Measurements from ENCODE around the gene FAM163B.

FAM163B gene

DNA sequence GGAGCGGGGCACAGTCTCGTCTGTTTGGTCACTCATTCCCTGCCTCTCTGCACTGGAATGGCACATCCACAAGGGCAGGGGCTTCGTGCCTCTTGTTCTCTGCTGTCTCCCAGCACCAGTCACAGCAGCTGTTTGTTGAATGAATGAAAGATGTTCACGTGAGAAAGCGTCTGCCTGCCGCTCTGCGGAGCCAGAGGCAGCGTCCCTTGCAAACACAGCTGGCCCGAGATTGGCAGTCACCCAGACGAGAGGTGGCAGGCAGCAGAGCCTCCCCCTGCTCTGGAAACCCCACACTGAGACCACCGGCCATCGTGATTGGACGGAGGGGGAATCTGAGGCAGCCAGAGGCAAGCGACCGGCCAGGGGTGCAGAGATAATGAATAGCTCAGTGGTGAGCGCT lies 6.0 kb upstream of the FAM163B start:
- DNase-seq, result peak; percentile 65

DNA sequence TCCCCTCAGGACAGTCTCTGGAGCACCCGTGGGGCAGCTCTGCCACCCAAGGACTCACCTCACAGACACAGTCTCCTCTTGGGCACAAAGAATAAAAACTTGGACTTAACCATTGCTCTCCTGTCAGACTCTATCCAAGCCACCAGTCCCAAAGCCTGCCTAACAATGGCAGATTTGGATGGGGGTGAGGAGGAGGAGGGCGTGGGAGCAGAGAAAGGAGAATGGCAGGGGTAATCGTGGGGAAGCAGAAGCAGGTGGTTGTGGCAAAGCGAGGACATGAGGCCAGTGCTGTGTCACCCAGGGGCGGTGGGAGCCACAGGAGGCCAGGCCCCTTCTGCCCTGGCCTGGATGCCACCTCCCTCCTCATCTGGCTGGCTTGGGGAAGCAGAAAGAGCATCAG lies 5.5 kb upstream of the FAM163B start:
- no peak for DNase-seq

DNA sequence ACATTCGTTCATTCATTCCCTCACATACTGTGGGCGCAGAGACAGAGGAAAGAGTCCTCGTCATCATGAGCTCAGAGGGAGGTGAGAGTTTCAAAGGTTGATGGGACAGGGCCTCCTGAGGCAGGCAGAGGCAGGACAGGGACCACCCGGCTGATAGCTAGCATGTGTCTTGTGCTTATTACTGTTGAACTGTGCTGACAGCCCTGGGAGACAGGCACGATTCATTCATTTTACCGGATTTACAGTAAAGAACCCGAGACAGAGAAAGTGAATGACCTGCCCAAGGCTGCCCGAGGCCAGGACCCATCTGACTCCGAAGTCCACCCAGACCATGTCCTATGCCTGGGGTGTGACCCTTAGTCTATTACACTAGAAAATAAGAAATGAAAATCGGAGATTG lies 4.9 kb upstream of the FAM163B start:
- no peak for DNase-seq

DNA sequence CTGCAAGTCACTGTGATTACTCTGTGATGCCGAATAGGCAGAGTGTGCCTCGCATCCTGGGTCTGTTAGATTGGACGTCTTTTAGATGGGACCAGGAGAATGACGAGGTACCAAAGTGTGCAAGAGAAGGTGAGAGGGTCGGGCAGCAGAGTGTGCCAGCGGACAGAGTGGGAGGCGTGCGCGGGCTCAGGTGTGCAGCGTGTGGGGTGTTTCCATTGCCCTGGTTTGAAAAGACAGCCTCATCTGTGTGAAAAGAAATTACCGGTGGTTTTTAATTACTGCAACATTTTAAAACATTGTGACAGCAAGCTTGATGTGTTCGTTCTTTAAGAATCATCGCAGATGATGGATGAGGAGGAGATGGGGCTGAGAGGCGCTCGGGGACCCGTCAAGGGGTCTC lies 4.2 kb upstream of the FAM163B start:
- DNase-seq, result no peak

DNA sequence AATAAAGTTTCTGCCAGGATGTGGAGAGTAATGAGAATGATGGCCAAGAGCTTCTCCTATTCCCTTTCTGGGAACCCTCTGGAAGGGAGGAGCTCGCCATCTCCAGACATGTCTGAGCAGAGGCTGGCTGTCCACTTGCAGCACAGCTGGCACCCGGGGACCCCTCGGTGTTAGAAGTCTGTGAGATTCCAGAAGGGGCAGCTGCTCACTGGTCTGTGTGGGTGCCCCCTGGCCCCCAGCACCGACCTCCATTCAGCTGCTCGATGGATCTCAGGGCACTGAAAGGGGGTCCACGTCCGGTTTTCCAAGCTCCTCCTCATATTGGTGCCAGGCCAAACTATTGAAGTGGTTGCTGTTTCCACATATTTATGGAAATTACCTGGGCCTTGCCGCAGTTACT lies 3.6 kb upstream of the FAM163B start:
- DNase-seq, result no peak

DNA sequence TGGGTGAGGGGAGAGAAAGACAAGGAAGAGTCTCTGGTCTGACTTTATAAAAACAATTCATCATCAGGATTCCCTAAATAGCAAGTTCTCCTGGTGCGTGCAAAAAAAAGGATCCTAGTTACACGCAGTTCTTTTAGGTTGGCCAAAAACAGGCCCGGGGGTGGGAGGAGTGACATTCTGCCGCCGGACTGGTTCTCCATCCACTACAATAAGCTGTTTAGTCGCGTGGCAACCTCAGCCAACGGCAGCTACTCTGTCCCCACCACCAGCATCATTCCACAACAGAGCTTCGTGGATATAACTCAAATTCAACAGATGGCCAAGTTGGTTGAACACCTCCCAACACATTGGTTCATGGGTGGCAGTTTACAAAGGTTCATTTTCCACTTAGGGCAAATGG lies 2.9 kb upstream of the FAM163B start:
- DNase-seq, result no peak

DNA sequence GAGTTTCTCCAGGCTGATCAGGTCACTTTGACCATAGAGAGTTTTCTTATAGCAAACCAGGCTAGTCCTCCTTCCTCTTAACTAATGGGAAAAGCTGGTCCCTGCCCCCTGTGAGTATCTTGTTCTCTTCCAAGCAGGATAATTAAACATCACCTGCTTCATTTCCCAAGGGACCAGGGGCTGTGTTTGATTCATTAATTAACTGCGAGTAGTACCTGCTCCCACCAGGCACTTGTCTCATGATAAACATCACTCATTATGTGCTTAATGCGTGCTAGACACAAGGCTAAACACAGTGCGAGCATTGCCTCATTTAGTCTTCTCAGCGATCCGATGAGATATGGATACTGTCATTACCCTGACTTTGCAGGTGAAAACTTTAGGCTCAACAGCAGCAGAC lies 1.7 kb upstream of the FAM163B start:
- no peak for DNase-seq

DNA sequence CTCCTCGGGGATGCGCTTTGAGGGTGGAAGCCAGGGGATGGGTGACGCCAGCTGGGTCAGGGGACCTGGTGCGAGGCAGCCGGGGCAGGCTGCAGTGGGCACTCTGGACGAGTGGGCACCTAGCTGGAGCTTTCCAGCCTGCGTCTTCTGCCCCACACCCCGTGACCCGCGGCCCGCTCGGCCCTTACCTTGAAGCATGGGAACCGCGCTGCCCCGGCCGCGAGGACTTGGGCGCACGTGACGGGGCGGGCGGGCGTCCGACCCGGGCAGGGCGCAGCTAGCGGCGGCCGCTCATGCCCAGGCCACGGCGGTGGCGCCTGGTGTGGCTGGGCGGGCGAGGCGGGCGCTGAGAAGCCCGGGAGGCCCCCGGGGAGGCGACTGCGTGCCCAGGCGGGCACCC lies 300 bp downstream of the FAM163B start:
- DNase-seq, result no peak

DNA sequence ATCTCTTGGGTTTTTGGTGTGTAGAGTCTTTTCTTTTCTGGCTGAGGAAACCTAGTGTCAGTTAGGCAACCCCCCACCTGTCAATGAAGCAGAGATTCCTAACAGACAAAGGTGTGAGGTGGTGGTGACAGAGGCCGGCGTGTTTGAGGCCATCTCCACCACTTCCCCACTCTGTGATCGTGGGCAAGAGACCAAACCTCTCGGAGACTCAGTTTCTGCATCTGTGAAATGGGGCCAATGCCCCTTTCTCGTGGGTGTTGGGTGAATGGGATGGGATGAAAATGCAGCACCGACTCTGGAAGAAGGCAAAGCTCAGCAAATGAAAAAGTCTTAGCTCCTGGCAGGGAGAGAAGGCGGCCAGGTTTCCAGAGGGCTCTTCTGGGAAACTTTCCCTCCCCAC lies 807 bp downstream of the FAM163B start:
- DNase-seq, result no peak

DNA sequence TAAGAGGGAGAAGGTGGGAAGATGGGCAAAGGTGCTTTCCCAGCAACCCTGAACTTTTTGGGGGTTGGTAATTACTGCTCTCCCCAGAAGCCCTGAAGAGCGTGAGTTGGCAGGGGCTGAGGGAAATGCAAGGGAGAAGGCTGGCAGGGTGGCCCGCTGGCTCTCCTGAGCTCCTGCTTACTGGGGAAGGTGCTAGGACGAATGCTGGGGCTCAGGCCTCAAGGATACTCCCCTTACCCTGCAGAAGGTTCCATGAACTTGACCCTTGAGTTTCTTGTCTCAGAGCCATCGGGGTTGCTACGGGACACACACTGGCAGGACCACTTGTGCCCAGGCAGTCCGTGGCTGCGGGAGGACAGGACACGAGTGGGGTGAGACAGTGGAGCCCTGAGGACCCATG lies 1.2 kb downstream of the FAM163B start:
- no peak for DNase-seq

DNA sequence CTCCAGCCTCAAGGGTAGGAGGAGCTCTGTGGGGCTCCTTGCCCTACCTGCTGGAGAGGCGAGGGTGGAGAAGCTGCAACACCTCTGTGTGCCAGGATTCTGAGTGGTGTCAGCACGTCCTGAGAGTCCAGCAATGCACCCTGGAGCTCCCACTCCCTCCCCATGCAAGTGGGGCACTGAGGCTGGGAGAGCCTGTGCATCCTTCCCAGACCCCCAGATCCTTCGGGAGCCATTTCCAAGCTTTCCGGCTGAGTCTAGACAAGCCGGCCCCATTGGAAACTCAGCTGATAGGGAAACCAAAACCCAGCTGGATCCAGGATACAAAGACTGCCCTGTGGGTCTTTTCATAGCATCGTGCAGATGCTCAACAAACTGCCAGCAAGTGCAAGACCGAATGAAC lies 1.8 kb downstream of the FAM163B start:
- DNase-seq, result no peak

DNA sequence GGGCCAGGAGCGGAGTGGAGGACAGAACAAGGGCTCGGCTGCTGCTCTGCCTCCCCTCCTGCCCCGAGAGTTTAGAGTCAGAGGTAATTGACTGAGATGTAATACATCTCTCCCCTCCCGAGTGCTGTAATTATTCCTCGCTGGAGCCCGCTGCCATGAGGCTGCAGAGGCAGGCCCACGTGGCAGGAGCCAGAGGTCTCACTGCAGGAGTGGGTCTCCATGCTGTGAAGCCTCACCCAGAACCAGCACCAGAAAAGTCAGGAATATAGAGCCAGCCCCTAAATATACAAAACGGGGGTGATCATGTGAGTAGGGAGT lies 2.5 kb downstream of the FAM163B start:
- no peak for DNase-seq

DNA sequence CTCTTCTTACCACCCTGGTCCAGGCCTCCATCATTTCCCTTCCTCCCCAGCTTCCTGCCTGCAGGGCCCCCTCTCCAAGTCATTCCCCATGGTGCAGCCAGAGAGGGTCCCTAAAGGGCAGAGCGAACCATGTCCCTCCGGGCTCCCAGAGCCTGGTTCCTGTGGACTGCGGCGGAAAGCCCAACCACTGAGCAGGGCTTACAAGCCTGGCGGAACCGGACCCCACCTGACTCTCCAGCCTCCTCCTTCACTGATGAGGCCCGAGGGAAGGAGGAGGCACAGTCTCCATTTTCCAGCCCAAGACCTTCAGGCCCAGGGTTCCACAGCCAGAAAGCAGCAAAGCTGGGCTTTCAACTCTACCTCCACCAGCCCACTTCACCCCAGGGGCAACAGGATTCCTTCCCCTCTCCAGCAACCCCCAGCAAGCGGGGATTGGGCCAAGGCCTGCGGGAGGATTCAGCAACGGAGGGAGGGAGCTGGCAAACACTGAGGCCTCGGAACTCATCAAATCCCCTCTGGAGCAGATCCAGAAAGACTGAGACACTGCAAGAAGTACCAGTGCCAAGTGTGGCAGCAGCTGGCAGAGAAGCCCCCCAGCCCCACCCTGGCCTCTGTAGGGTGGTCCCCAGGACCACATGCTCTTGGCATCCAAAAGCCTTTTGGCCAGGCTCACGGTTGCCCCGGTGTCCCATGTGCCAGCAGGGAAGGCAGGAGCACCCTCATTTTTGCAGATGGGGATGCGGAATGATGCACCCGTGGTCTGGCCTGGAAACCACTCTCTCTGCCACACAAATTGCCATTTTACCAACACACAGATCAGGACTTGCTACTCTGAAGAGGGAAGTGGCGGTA lies 3.1 kb downstream of the FAM163B start:
- no peak for DNase-seq

DNA sequence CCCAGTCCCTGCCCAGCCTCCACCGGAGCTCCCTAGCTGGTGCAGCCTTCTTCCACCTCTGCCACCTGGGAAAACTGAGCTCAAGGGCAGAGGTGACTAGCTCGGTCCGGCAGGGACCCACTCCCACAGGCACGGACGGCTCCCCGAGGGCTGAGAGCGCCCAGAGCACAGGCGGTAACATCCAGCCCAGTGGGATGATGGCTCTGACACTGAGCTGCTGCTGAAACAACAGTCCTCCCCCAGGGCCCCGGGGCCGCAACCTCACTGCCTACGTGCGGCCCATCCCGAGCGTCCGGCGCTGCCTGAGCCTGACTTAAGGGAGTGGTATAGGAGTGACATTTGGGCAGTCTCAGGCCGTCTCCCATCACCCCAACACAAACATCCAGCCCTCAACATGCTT lies 3.7 kb downstream of the FAM163B start:
- DNase-seq, result no peak

DNA sequence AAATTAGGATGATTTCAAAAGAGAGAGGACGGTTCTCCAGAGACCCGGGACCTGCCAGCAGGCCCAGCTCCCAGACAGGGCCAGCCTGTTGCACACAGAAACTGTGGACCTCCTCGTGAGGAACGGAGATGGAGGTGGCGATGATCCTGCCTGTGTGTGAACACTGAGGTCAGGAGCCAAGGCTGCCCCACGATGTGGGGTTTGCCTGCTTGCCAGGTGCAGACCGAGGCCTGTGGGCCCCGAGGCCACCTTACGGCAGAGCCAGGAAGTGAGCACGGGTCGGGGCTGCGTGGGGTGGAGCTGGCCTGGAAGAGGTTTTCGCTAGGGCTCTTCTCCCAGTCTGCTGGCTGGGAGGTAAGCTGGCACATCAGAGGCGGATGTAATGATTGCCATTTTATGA lies 4.3 kb downstream of the FAM163B start:
- no peak for DNase-seq

DNA sequence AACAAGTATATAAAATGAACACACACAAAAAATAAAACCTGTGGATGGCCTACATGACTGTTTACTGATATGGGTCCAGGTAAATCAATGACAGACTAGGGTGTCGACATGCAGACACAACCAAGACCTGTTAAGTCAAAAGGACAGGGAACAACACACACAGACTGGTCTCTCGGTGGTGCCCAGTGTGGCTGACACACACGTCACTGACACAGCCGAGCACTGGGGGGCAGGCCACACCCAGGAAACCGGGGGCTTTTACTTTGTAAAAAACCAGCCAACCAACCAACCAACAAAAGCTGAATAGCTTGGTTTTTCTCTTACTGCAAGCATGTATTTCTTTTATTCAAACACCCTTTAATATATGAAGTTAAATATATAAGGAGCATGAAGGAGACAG lies 5.0 kb downstream of the FAM163B start:
- no peak for DNase-seq

DNA sequence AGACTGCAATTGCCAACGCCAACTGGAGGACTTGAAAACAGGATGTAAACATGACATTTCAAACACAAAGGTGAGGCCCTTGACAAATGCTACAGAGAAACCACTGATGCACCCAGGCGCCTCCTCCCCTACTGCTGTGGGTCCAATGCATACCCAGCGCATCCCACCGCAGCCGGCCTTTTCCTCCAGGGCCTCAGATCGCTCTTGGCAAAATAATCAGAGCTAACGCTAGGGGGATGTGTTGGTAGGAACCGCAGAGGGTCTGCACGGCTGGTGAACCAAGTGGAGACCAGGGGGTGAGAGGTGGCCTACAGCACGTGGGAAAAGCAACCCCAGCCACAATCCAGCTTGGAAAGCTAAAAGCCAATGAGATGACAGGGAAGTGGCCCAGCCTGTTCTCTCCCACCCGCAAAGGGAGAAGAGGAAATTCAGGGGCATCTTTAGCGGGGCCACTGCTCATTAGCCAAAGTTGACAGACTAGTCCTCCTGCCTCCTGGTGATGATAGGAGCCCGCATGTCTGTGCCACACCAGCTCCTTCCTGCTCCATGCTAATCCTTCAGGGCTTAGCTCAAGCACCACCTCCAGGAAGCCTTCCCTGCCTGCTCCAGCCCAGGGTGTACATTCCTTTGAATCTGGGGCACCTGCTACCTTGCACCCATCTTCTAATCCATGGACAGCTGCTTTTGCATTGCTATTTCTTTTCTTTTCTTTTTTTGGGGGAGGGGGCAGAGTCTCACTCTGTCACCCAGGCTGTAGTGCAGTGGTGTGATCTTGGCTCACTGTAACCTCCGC lies 5.9 kb downstream of the FAM163B start:
- DNase-seq, result peak; percentile 51

DNA sequence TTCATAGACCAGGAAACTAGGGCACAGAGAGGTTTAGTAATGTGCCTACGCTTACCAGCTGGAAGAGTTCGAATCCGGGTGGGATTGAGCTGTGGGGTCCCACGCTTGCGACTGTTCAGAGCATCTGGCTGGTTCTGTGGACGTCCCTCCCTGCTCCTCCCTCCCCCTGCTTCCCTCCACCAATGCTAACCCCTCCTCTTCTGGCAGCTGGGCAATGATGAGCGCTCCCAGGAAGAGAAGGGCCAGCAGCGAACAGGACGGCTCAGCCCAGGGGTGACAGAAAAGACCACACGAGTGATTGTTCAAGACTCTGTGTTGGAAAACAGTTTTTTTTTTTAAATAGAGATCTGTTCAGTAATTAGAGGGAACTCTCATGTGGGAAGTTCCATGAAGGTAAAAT lies 6.9 kb downstream of the FAM163B start:
- DNase-seq, result peak; percentile 34

DNA sequence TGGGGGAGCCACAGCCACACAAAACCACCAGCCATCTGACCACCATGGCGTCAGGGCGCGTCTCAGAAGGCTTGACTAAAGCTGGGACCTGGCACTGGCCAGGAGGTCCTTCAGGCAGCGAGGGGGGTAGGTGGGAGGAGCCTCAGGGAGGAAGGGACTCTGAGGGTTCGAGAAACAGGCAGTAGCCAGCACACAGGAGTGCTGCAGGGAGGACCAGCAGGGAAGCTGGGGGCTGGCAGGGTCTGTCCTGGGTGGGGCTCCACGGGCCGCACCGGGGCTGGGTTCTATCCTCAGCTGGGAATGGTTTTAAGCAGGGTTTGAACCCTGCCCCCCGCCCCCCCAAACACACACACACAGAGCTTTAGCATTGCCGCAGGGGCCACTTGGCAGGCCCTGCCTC lies 7.4 kb downstream of the FAM163B start:
- no peak for DNase-seq

DNA sequence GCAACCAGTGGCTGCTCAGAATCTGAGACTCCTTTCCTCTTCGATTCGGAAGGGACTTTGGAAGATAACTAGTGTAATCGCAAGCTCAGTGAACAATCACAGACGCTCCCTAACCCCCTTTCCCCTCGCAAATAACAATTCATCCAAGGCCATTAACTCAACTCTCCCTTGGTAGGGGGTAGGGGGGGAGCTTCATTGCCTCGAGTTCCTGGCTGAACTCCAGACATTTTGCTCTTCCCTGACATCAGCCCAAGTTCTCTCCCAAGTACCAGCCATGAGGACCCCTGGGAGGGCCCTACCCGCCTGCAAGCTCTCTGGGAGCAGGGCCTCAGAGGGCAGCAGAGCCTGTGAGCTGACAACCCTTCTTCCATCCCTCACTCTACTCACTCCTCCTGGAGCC lies 8.4 kb downstream of the FAM163B start:
- no peak for DNase-seq

DNA sequence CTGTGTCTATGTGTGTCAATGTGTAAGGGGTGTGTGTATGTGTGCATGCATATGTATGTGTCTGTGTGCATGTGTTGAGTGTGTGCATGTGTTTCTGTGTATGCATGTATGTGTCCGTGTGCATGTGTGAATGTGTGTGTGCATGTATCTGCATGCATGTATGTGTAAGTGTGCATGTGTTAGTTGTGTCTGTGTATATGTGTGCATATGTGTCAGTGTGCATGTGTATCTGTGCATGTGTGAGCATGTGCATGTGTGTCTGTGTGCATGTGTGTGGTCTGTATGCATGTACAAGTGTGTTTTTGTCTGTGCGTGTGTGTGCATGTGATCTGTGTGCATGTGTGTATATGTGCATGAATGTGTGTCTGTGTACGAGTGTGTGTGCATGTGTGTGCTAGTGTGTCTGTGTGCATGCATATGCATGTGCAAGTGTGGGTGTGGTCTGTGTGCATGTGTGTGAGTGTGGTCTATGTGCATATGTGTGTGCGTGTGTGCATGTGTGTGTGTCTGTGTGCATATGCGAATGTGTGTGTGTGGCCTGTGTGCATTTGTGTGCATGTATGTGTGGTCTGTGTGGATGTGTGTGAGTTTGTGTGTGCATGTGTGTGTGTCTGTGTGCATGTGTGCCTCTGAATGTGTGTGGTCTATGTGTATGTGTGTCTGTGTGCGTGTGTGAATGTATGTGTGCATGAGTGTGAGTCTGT lies 9.6 kb downstream of the FAM163B start:
- DNase-seq, result no peak

DNA sequence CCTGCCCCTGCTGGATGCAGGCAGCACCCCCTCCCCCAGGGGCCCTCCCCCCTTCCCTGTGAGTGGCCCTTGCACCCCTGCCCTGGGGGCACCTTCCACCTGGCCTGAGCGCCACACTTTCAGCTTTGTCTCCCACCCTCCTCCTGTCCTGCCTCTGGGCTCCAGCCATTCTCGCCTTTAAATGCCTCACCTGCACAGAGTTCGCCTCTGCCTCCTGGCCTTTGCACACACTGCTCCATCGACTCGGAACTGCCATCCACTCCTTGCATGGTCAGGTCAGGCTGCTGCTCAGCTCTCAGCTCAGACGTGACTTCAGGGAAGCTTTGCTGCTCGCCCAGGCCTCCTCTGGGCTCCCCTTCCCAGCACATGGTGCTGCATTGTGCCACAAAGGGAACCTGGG lies 10.2 kb downstream of the FAM163B start:
- no peak for DNase-seq

DNA sequence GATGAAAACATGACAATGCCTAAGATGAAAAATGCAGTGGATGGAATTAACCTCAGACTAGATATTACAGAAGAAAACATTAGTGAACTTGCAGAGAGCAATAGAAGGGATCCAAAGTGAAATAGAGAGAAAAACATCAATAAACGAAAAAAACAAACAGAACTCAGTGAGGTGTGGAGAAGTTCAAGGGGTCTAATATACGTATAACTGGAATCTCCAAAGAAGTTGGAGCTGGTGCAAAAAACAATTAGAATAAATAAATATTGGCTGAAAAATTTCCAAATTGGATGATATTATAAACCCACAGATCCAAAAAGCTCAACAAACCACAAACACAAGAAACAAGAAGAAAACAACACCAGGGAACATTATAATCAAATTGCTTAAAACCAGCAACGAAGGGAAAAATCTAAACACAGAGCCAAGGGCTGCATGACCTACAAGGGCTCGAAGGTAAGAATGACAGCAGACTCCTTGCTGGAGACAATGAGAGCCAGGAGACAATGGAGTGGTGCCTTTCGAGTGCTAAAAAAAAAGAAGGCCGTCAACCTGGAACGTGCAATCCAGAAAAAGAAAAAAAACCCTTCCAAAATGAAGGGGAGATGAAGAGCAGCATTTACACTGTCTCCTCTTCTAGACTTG lies 11.8 kb downstream of the FAM163B start:
- DNase-seq, result no peak

DNA sequence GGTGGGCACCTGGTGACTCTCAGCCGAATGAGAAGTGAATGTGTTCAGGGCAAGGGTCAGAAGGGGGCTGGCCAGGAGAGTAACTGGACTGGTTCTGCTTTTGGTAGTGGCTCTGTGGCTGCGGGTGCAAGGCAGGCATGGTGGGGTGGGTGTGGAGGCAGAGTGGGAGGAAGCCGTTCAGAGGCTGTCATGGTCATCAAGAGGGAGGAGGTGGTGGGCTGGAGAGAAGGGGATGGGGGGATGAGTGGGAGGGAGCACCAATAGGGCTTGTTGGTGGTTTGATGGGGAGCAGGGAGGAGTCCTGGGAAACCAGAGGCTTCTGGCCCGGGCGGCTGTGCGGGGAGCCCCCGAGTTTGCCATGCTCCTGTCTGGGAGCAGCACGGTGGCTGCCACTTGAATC lies 13.3 kb downstream of the FAM163B start:
- no peak for DNase-seq

Measured in NCI-H2029 treated with DMSO at 0.1 percent for 48 hours (cell line).